HCT116 (cell line): Measurements from ENCODE around the gene RAB11A. TPM values are rescaled to one million over a fixed set of nuclear protein-coding genes. Genes with fewer than 3 reads are reported as not detected.

Source experiments
- ATAC-seq: fragments of 200-7000 bp; cut with Tn5 transposase; 2 replicates; pipeline ENCODE4 v1.9.1; 2020; ENCODE audit warnings: mild to moderate bottlenecking, moderate library complexity
- BruUV-seq: library from RNA; stranded (reverse); fragments of 400-500 nt; replicated peaks from 2 replicates; lab custom pipeline; 2021; lab: Mats Ljungman, UMichigan
- CTCF ChIA-PET: fragments of 300-600 bp; sonication (Branson Sonifier 250); formaldehyde crosslinking; loops from one replicate; lab custom pipeline; 2021; ENCODE audit warnings: antibody characterized with exemption; lab: Charles Lee
- POLR2A ChIA-PET: fragments of 300-600, 350-600 bp; sonication (Branson Sonifier 250); formaldehyde crosslinking; loops from one replicate; lab custom pipeline; 2021; ENCODE audit warnings: antibody characterized with exemption; lab: Charles Lee
- RAD21 ChIA-PET, 2 experiments: fragments of 300-600 bp; sonication (Branson Sonifier 250); formaldehyde crosslinking; loops; one replicate each; lab custom pipeline; 2023; ENCODE audit warnings: low total read pairs in 2 of 2; ENCODE audit not compliant: uncharacterized antibody in 2 of 2, unreplicated experiment in 2 of 2, low non-redundant PET in 1 of 2; lab: Charles Lee
- DNase-seq: peaks from one replicate; pipeline ENCODE4 v3.0.0-alpha.2; 2010; ENCODE audit warnings: low read depth, low spot score
- H2AFZ ChIP-seq: fragments of 200-600 bp; shearing (Covaris generic), sonication (generic); 2 replicates; pipeline ENCODE4 v1.6.1; 2017; ENCODE audit warnings: low read depth, mixed run types, mixed read lengths, antibody characterized with exemption, low read length; ENCODE audit not compliant: poor library complexity, severe bottlenecking
- H3K27ac ChIP-seq: 2 replicates; pipeline ENCODE4 v1.5.1; 2012; ENCODE audit warnings: low read depth, low read length
- H3K27me3 ChIP-seq: fragments of 200-600 bp; sonication (generic); 2 replicates; pipeline ENCODE4 v1.6.1; 2016; ENCODE audit warnings: mixed run types, low read length, mixed read lengths; ENCODE audit not compliant: insufficient read depth
- H3K36me3 ChIP-seq, 2 experiments: fragments of 200-500 bp in 1 of 2; fragments of 200-600 bp in 1 of 2; sonication (Bioruptor generic) in 1 of 2; sonication (generic) in 1 of 2; 2 replicates each; pipeline versions ENCODE4 v1.5.1 to v1.6.1; 2014 to 2016; ENCODE audit warnings: low read length in 2 of 2, inconsistent platforms in 1 of 2, mixed read lengths in 1 of 2, mixed run types in 1 of 2; ENCODE audit not compliant: insufficient read depth in 2 of 2, control insufficient read depth in 1 of 2
- H3K4me1 ChIP-seq, 2 experiments: fragments of 200-600 bp in 1 of 2; sonication (generic) in 1 of 2; 2 replicates each; pipeline versions ENCODE4 v1.5.1 to v1.6.1; 2012 to 2017; ENCODE audit warnings: low read length in 2 of 2, inconsistent platforms in 1 of 2, mild to moderate bottlenecking in 1 of 2, mixed read lengths in 1 of 2, mixed run types in 1 of 2, moderate library complexity in 1 of 2; ENCODE audit not compliant: insufficient read depth in 2 of 2, control insufficient read depth in 1 of 2
- H3K4me2 ChIP-seq: fragments of 200-600 bp; sonication (generic); 2 replicates; pipeline ENCODE4 v1.6.1; 2017; ENCODE audit warnings: mixed run types, low read length, mixed read lengths
- H3K4me3 ChIP-seq, 2 experiments: fragments of 200-600 bp in 1 of 2; sonication (generic) in 1 of 2; replicated peaks in 1 of 2; 2 replicates each; pipeline ENCODE4 v1.5.1; 2011 to 2016; ENCODE audit warnings: low read length in 2 of 2, control low read depth in 1 of 2, low read depth in 1 of 2, mild to moderate bottlenecking in 1 of 2, mixed read lengths in 1 of 2, mixed run types in 1 of 2
- H3K79me2 ChIP-seq: fragments of 200-600 bp; sonication (generic); 2 replicates; pipeline ENCODE4 v1.6.1; 2017; ENCODE audit warnings: mild to moderate bottlenecking, mixed run types, low read length, moderate library complexity, mixed read lengths; ENCODE audit not compliant: insufficient read depth
- H3K9ac ChIP-seq: fragments of 200-600 bp; sonication (generic); 2 replicates; pipeline ENCODE4 v1.6.1; 2016; ENCODE audit warnings: low read length, mixed read lengths
- H3K9me2 ChIP-seq: fragments of 200-600 bp; sonication (generic), shearing (Covaris generic); 2 replicates; pipeline ENCODE4 v1.6.1; 2017; ENCODE audit warnings: mixed run types, mild to moderate bottlenecking, moderate library complexity; ENCODE audit not compliant: insufficient read depth
- H3K9me3 ChIP-seq, 2 experiments: fragments of 200-500 bp in 1 of 2; fragments of 200-600 bp in 1 of 2; sonication (Bioruptor generic) in 1 of 2; sonication (generic) in 1 of 2; 2 replicates each; pipeline ENCODE4 v1.6.1; 2014 to 2017; ENCODE audit warnings: low read length in 2 of 2, mixed read lengths in 2 of 2, inconsistent platforms in 1 of 2, low read depth in 1 of 2, mild to moderate bottlenecking in 1 of 2, mixed run types in 1 of 2, moderate library complexity in 1 of 2; ENCODE audit not compliant: control insufficient read depth in 1 of 2, insufficient read depth in 1 of 2
- H4K20me1 ChIP-seq: fragments of 200-600 bp; sonication (generic), shearing (Covaris generic); 2 replicates; pipeline ENCODE4 v1.6.1; 2017; ENCODE audit warnings: mixed run types, mild to moderate bottlenecking, moderate library complexity; ENCODE audit not compliant: insufficient read depth
- CEBPB ChIP-seq: IDR thresholded peaks from 2 replicates; pipeline ENCODE4 v1.6.1; 2012; ENCODE audit warnings: low read depth
- EGR1 ChIP-seq: IDR thresholded peaks from 2 replicates; pipeline ENCODE4 v1.6.1; 2012; ENCODE audit warnings: low read depth
- ELF1 ChIP-seq: IDR thresholded peaks from 2 replicates; pipeline ENCODE4 v1.6.1; 2012; ENCODE audit warnings: low read depth, borderline replicate concordance
- EZH2 ChIP-seq: fragments of 200-600 bp; sonication (generic); IDR thresholded peaks from 2 replicates; pipeline ENCODE4 v1.6.1; 2017; ENCODE audit warnings: antibody characterized with exemption, mixed run types
- JUND ChIP-seq: IDR thresholded peaks from 2 replicates; pipeline ENCODE4 v1.6.1; 2012
- MAX ChIP-seq: IDR thresholded peaks from 2 replicates; pipeline ENCODE4 v1.6.1; 2012
- POLR2A ChIP-seq: IDR thresholded peaks from 2 replicates; pipeline ENCODE4 v1.7.0; 2011; ENCODE audit warnings: borderline replicate concordance; ENCODE audit not compliant: insufficient read depth, insufficient read length; ENCODE audit errors: extremely low read depth
- POLR2AphosphoS5 ChIP-seq: IDR thresholded peaks from 2 replicates; pipeline ENCODE4 v1.6.1; 2011; ENCODE audit warnings: mild to moderate bottlenecking, low read depth, low read length, moderate library complexity
- TCF7L2 ChIP-seq: IDR thresholded peaks from 2 replicates; pipeline ENCODE4 v1.7.0; 2011; ENCODE audit warnings: borderline replicate concordance, inconsistent platforms; ENCODE audit not compliant: insufficient read depth, insufficient read length; ENCODE audit errors: extremely low read depth
- YY1 ChIP-seq: IDR thresholded peaks from 2 replicates; pipeline ENCODE4 v1.6.1; 2011; ENCODE audit warnings: low read length, low read depth, moderate library complexity, mild to moderate bottlenecking; ENCODE audit not compliant: insufficient replicate concordance; ENCODE audit errors: extremely low read depth
- ZBTB33 ChIP-seq: IDR thresholded peaks from 2 replicates; pipeline ENCODE4 v1.6.1; 2011; ENCODE audit warnings: mild to moderate bottlenecking, low read length, moderate library complexity; ENCODE audit not compliant: insufficient replicate concordance; ENCODE audit errors: extremely low read depth
- intact Hi-C: fragments of 100-400 bp; cut with micrococcal nuclease; formaldehyde crosslinking; loops from 2 replicates; pipeline ENCODE4 v1.10.0; 2022
- total RNA-seq: library from RNA; stranded (reverse); gene quantifications from one replicate; pipeline ENCODE4 v1.2.1, GENCODE V29; 2021; ENCODE audit not compliant: unreplicated experiment
- TF ChIP-seq, protein P1 (sequence below): IDR thresholded peaks from 2 replicates; pipeline ENCODE4 v1.6.1; 2012; ENCODE audit warnings: low read depth

The RAB11A gene
- total RNA-seq, 1 experiment from 2014 or later: 234 TPM

DNA sequence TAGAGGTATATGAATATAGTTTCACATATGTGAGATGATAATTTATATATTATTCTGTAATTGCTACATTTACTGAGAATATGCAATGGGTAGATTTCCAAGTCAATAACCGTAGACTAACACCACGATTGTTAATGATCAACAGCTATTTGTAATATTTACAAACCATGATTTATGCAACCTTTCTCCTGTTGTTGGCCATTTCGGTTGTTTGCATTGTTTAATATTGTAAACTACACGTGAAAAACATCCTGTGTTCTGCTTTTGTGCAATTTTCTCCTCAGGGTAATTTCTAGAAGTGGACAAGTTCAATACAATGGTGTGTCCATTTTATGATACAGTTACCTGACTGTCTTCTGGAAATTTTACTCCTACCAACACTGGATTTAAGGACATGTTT, 29.3 kb upstream of the RAB11A start:
- ChIA-PET RAD21 (no interaction called here), CTCF (interaction anchor here (0.9 kb wide), 1 partner anchor 17 kb away, joined by 3 read pairs; no protein-coding TSS in a partner anchor), POLR2A (no interaction called here)
- no peak overlapping the region for H3K4me2 ChIP-seq
- ATAC-seq (no peak), DNase-seq (no peak)
- H3K27me3 ChIP-seq: no peaks in the 10 kb centered on the region
- no peak overlapping the region for H3K4me3 ChIP-seq
- H3K9me3 ChIP-seq: no peaks in the 10 kb centered on the region
- H4K20me1 ChIP-seq: no peaks in the 10 kb centered on the region
- no peak overlapping the region for H2AFZ ChIP-seq
- no peaks in the 10 kb centered on the region for H3K9me2 ChIP-seq
- H3K9ac ChIP-seq: no peak overlapping the region
- H3K79me2 ChIP-seq: no peaks in the 10 kb centered on the region
- no peak for TF ChIP-seq TCF7L2
- TF ChIP-seq, all 23 proteins: peak for 0
- intact Hi-C loops: loop anchor here (5.0 to 10.0 kb wide), 2 partner anchors 243 to 525 kb away; no protein-coding TSS in a partner anchor
- no peaks in the 10 kb centered on the region for H3K36me3 ChIP-seq
- BruUV-seq: no TSS peak
- H3K4me1 ChIP-seq: no peaks in the 10 kb centered on the region
- no peak overlapping the region for H3K27ac ChIP-seq

DNA sequence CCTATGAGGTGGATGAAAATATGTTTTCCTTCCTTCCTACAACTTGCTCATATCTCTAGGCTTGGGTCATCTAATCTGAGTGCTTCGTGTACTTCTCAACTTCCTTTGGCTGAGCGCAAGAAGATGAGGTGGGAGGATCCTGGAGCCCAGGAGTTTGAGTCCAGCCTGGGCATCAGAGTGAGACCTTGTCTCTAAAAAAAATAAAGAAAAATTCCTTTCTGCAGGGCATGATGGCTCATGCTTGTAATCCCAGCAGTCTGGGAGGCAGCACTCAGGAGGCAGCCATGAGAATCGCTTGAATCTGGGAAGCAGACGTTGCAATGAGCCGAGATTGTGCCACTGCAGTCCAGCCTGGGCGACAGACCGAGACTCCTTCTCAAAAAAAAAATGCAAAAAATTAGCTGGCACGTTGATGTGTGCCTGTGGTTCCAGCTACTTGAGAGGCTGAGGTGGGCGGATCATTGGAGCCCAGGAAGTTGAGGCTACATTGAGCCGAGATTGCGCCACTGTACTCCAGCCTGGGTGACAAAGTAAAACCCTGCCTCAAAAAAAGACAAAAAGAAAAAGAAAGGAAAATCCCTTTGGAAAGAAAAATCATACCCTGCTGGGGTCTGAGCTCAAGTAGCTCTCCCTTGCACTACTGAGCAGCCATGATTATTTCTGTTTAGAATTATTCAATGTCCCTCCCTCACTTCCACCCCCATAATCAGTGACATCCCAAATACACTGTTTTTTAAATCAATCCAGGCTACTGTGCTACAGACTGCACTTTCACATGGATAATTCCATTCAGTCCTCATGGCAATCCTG, 28.0 kb upstream of the RAB11A start:
- CTCF ChIA-PET: interaction anchor here (1.2 kb wide), 1 partner anchor 21 kb away, joined by 3 read pairs; no protein-coding TSS in a partner anchor
- H3K27ac ChIP-seq: no peak overlapping the region
- no peaks in the 10 kb centered on the region for H3K4me1 ChIP-seq
- no peaks in the 10 kb centered on the region for H3K9me2 ChIP-seq
- no peak overlapping the region for H2AFZ ChIP-seq
- no peak overlapping the region for H3K4me2 ChIP-seq
- RAD21 ChIA-PET: no interaction called here
- no peak for DNase-seq
- POLR2A ChIA-PET: interaction anchor here (1.0 kb wide), 1 partner anchor 9 kb away, joined by 3 read pairs; no protein-coding TSS in a partner anchor
- no peaks in the 10 kb centered on the region for H3K36me3 ChIP-seq
- H3K4me3 ChIP-seq: no peak overlapping the region
- intact Hi-C loops: no loop called here
- BruUV-seq: no TSS peak
- H3K79me2 ChIP-seq: no peaks in the 10 kb centered on the region
- H4K20me1 ChIP-seq: no peaks in the 10 kb centered on the region
- no peaks in the 10 kb centered on the region for H3K9me3 ChIP-seq
- no peaks in the 10 kb centered on the region for H3K27me3 ChIP-seq
- no peak overlapping the region for H3K9ac ChIP-seq
- no peak for ATAC-seq
- TF ChIP-seq MAX (no peak), YY1 (no peak), EZH2 (no peak), POLR2A (no peak), JUND (no peak), TCF7L2 (no peak), CEBPB (no peak), ZBTB33 (no peak), ELF1 (no peak), POLR2AphosphoS5 (no peak), EGR1 (no peak)
- TF ChIP-seq, protein P1, sequence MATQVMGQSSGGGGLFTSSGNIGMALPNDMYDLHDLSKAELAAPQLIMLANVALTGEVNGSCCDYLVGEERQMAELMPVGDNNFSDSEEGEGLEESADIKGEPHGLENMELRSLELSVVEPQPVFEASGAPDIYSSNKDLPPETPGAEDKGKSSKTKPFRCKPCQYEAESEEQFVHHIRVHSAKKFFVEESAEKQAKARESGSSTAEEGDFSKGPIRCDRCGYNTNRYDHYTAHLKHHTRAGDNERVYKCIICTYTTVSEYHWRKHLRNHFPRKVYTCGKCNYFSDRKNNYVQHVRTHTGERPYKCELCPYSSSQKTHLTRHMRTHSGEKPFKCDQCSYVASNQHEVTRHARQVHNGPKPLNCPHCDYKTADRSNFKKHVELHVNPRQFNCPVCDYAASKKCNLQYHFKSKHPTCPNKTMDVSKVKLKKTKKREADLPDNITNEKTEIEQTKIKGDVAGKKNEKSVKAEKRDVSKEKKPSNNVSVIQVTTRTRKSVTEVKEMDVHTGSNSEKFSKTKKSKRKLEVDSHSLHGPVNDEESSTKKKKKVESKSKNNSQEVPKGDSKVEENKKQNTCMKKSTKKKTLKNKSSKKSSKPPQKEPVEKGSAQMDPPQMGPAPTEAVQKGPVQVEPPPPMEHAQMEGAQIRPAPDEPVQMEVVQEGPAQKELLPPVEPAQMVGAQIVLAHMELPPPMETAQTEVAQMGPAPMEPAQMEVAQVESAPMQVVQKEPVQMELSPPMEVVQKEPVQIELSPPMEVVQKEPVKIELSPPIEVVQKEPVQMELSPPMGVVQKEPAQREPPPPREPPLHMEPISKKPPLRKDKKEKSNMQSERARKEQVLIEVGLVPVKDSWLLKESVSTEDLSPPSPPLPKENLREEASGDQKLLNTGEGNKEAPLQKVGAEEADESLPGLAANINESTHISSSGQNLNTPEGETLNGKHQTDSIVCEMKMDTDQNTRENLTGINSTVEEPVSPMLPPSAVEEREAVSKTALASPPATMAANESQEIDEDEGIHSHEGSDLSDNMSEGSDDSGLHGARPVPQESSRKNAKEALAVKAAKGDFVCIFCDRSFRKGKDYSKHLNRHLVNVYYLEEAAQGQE: no peak
